AG04450 (cell line): ENCODE results near the gene ACRBP. TPM values are rescaled to one million over a fixed set of nuclear protein-coding genes. Genes with fewer than 3 reads are reported as not detected.

Experiments used
- CTCF ChIA-PET: fragments of 300-600, 350-600 bp; formaldehyde crosslinking; extraction: SDS; loops from one replicate; lab custom pipeline; 2022; ENCODE audit warnings: antibody characterized with exemption, inconsistent platforms; lab: Charles Lee
- POLR2A ChIA-PET: fragments of 350-600 bp; formaldehyde crosslinking; extraction: SDS; loops from one replicate; lab custom pipeline; 2021; ENCODE audit warnings: antibody characterized with exemption, inconsistent platforms; lab: Yijun Ruan, JAX
- DNase-seq: peaks from one replicate; pipeline ENCODE4 v3.0.0-alpha.2; 2011; ENCODE audit warnings: low read depth, low spot score
- H3K27ac ChIP-seq: one replicate; pipeline ENCODE4 v1.5.1; 2012; ENCODE audit warnings: low read depth, low read length, control low read depth
- H3K27me3 ChIP-seq: one replicate; pipeline ENCODE4 v1.6.0; 2012; ENCODE audit warnings: low read length; ENCODE audit not compliant: control insufficient read depth, insufficient read depth
- H3K4me3 ChIP-seq: 2 replicates; pipeline ENCODE4 v1.5.1; 2011; ENCODE audit warnings: mild to moderate bottlenecking, low read depth, low read length, control low read depth
- H3K9me3 ChIP-seq: 2 replicates; pipeline ENCODE4 v1.5.1; 2012; ENCODE audit warnings: low read length; ENCODE audit not compliant: control insufficient read depth, insufficient read depth
- polyA plus RNA-seq: library from polyadenylated mRNA; depleted of rRNA; stranded (reverse); fragments of >200 nt; gene quantifications from 2 replicates; pipeline ENCODE4 v1.2.3, GENCODE V29; 2011
- TF ChIP-seq, protein P1 (sequence below): IDR thresholded peaks from 2 replicates; pipeline ENCODE4 v1.5.1; 2011; ENCODE audit warnings: low read depth, low read length, control low read depth, inconsistent platforms

The ACRBP gene
- polyA plus RNA-seq, 1 experiment = 0.64 TPM

DNA sequence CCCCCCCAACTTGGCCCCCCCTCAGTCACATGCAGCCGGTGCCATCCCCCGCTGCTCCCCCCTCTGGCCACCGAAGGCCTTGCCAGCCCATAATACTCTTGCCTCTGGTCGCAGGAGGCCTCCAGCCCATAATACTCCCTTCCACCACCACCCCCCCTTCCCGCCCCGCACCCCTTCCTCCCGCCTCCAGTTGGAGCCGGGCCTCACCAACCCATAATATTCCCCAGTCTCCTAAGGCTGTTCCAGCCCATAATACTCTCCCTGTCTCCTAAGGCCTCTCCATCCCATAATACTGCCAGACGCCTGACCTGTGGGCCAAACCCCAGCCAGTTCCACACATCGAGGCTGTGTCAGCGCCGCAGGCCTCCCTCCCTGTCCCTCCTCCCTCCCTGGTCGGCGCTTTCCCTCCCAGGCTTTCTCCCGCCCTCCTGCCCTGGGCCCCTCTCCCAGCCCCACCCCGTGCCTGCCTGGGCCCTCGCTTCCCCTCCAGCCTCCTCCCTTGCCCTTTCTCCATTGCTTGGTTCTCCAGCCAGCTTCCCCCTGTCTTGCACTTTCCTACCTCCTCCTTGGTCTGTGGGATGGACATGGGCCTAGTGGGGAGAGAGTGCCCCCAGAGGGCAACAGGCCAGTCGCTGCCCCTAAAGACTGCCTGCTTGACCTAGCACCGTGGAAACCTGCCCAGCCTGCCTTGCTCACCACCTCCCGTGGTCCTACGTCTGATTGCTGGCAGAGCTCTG, 33.3 kb downstream of the ACRBP start:
- no peak overlapping the region for H3K4me3 ChIP-seq
- DNase-seq = peak; percentile 93
- CTCF ChIA-PET = interaction anchor here (0.7 to 2.7 kb wide), 9 partner anchors 14 to 212 kb away, joined by 3 to 12 read pairs (median 3); partner anchors contain the start of genes NOP2 and PTMS
- TF ChIP-seq, protein P1, sequence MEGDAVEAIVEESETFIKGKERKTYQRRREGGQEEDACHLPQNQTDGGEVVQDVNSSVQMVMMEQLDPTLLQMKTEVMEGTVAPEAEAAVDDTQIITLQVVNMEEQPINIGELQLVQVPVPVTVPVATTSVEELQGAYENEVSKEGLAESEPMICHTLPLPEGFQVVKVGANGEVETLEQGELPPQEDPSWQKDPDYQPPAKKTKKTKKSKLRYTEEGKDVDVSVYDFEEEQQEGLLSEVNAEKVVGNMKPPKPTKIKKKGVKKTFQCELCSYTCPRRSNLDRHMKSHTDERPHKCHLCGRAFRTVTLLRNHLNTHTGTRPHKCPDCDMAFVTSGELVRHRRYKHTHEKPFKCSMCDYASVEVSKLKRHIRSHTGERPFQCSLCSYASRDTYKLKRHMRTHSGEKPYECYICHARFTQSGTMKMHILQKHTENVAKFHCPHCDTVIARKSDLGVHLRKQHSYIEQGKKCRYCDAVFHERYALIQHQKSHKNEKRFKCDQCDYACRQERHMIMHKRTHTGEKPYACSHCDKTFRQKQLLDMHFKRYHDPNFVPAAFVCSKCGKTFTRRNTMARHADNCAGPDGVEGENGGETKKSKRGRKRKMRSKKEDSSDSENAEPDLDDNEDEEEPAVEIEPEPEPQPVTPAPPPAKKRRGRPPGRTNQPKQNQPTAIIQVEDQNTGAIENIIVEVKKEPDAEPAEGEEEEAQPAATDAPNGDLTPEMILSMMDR = 0 out of 2 replicates have a peak, but pooled peaks have one; percentile 5
- no peaks in the 10 kb centered on the region; the same call in 1 of the 2 replicates for H3K9me3 ChIP-seq
- peak overlapping the region; percentile 65 for H3K27ac ChIP-seq
- no peaks in the 10 kb centered on the region for H3K27me3 ChIP-seq
- POLR2A ChIA-PET = interaction anchor here (0.6 to 2.3 kb wide), 5 partner anchors 46 to 152 kb away, joined by 4 to 16 read pairs (median 8); partner anchors contain the start of genes GAPDH, NOP2, PTMS and ZNF384

DNA sequence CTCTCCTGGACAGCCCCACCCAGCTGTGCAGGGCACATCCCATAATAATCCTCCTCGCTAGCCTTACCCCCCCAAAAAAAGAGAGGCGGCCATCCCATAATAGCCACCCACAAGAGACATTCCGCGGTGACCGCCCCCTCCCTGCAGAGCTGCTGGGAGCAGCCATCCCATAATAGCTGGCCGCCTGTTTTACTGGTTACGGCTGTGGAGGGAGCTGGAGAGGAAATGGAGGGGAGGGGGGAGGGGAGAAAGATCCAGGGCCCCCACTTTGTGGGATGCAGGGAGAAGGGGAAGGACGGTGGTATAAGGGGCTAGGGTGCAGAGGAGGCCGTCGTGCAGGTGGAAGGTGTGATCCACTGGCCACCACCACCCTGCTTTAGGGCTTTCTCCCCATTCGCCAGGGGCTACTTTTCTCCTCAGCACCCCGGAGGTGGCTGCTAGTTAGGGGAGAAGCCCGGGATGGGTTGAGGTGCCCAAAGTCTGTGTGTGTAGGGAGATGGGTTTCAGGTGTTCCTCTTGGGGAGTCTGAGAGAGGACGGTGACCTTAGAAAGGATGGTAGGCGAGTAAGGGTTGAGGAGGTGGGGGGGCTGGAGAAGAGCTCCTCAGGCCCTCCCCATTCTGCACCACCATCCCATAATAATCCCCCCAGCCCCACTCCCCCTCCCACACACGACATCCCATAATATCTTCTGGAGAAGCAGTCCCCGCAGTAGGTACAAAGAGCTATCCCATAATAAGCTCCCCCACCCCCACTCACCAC, 34.0 kb downstream of the ACRBP start:
- Histone ChIP-seq H3K27ac (peak overlapping the region; percentile 89), H3K9me3 (no peaks in the 10 kb centered on the region; the same call in none of the 2 replicates), H3K4me3 (peak overlapping the region; percentile 35), H3K27me3 (no peaks in the 10 kb centered on the region)
- TF ChIP-seq, protein P1 = no peak
- ChIA-PET CTCF (interaction anchor here (0.6 to 2.7 kb wide), 11 partner anchors 13 to 226 kb away, joined by 3 to 12 read pairs (median 3); partner anchors contain the start of genes MLF2, NOP2 and PTMS), POLR2A (interaction anchor here (0.6 to 2.3 kb wide), 7 partner anchors 9 to 152 kb away, joined by 3 to 16 read pairs (median 5); partner anchors contain the start of genes GAPDH, NOP2, PTMS and ZNF384)
- no peak for DNase-seq

GRCh38 chr12:6612652-6613014, 34.6 kb downstream of the ACRBP start:
- H3K27me3 ChIP-seq = no peaks in the 10 kb centered on the region
- TF ChIP-seq, protein P1 = no peak
- POLR2A ChIA-PET = interaction anchor here (0.7 to 2.3 kb wide), 6 partner anchors 8 to 153 kb away, joined by 3 to 16 read pairs (median 6); partner anchors contain the start of genes GAPDH, NOP2, PTMS and ZNF384
- no peak for DNase-seq
- no peaks in the 10 kb centered on the region; the same call in none of the 2 replicates for H3K9me3 ChIP-seq
- H3K27ac ChIP-seq = peak overlapping the region; percentile 89
- H3K4me3 ChIP-seq = 0 out of 2 replicates have a peak overlapping the region, but pooled peaks have one; percentile 7
- CTCF ChIA-PET = interaction anchor here (0.6 to 1.3 kb wide), 4 partner anchors 27 to 226 kb away, joined by 3 to 4 read pairs (median 3); partner anchors contain the start of gene MLF2

GRCh38 chr12:6612247-6612646, 35.0 kb downstream of the ACRBP start:
- TF ChIP-seq, protein P1 = no peak
- ChIA-PET CTCF (interaction anchor here (1.2 to 1.3 kb wide), 2 partner anchors 141 to 142 kb away, joined by 3 read pairs; partner anchors contain the start of gene MLF2), POLR2A (interaction anchor here (0.7 to 2.3 kb wide), 4 partner anchors 8 to 78 kb away, joined by 3 to 16 read pairs (median 9); partner anchors contain the start of genes GAPDH and ZNF384)
- Histone ChIP-seq H3K9me3 (no peaks in the 10 kb centered on the region; the same call in none of the 2 replicates), H3K27ac (peak overlapping the region; percentile 89), H3K4me3 (no peak overlapping the region), H3K27me3 (no peaks in the 10 kb centered on the region)
- DNase-seq = no peak
